A673 (cell line): ENCODE data around the gene C9orf50. TPM values are rescaled to one million over a fixed set of nuclear protein-coding genes. Genes with fewer than 3 reads are reported as not detected.
"Not testable (repeated sequence)": the region's sequence is repeated elsewhere in the genome, so short reads cannot be mapped to it uniquely, and the experiment has no call there.

ENCODE experiments used
- BruUV-seq: library from RNA; stranded (reverse); fragments of 400-500 nt; replicated peaks from 2 replicates; lab custom pipeline; 2021; lab: Mats Ljungman, UMichigan
- CTCF ChIA-PET: fragments of 300-600 bp; sonication (Branson Sonifier 250); formaldehyde crosslinking; loops from one replicate; lab custom pipeline; 2022; ENCODE audit warnings: antibody characterized with exemption; lab: Charles Lee
- POLR2A ChIA-PET: fragments of 300-600 bp; sonication (Branson Sonifier 250); formaldehyde crosslinking; loops from one replicate; lab custom pipeline; 2022; ENCODE audit warnings: antibody characterized with exemption; ENCODE audit not compliant: low non-redundant PET; lab: Charles Lee
- DNase-seq: peaks from one replicate; pipeline ENCODE4 v3.0.0-alpha.2; 2015; ENCODE audit warnings: low spot score
- H3K27ac ChIP-seq: fragments of 200-600 bp; sonication (generic); 2 replicates; pipeline ENCODE4 v1.5.1; 2016; ENCODE audit warnings: mixed run types, low read depth, mild to moderate bottlenecking, mixed read lengths, antibody characterized with exemption, low read length; ENCODE audit not compliant: poor library complexity, severe bottlenecking
- H3K27me3 ChIP-seq: fragments of 200-600 bp; sonication (generic); replicated peaks from 2 replicates; pipeline ENCODE4 v1.6.1; 2017; ENCODE audit warnings: mixed run types, low read depth, mild to moderate bottlenecking, mixed read lengths, antibody characterized with exemption, low read length; ENCODE audit not compliant: insufficient read depth, poor library complexity
- H3K36me3 ChIP-seq: fragments of 200-600 bp; sonication (generic); 2 replicates; pipeline ENCODE4 v1.6.1; 2016; ENCODE audit warnings: mixed run types, mild to moderate bottlenecking, mixed read lengths, antibody characterized with exemption, low read length; ENCODE audit not compliant: insufficient read depth, poor library complexity, severe bottlenecking
- H3K4me1 ChIP-seq: fragments of 200-600 bp; sonication (generic); 2 replicates; pipeline ENCODE4 v1.6.1; 2017; ENCODE audit warnings: mixed run types, mild to moderate bottlenecking, mixed read lengths, antibody characterized with exemption, low read length; ENCODE audit not compliant: insufficient read depth, poor library complexity, severe bottlenecking
- H3K4me3 ChIP-seq: fragments of 200-600 bp; sonication (generic); 2 replicates; pipeline ENCODE4 v1.5.1; 2016; ENCODE audit warnings: low read depth, mixed run types, mild to moderate bottlenecking, mixed read lengths, low read length; ENCODE audit not compliant: poor library complexity, severe bottlenecking
- H3K9me3 ChIP-seq: fragments of 200-600 bp; sonication (generic); 2 replicates; pipeline ENCODE4 v1.6.1; 2016; ENCODE audit warnings: mixed run types, low read depth, mild to moderate bottlenecking, mixed read lengths, antibody characterized with exemption, low read length; ENCODE audit not compliant: poor library complexity, severe bottlenecking
- EZH2 ChIP-seq: fragments of 200-600 bp; sonication (generic); IDR thresholded peaks from 2 replicates; pipeline ENCODE4 v1.6.1; 2017; ENCODE audit warnings: borderline replicate concordance, low read depth, mild to moderate bottlenecking, mixed read lengths, antibody characterized with exemption, low read length; ENCODE audit not compliant: poor library complexity, severe bottlenecking
- intact Hi-C: fragments of 100-400 bp; cut with micrococcal nuclease; formaldehyde crosslinking; loops from one replicate; pipeline ENCODE4 v1.10.0; 2022; ENCODE audit not compliant: unreplicated experiment
- total RNA-seq: library from RNA; stranded (reverse); gene quantifications from 2 replicates; pipeline ENCODE4 v1.2.3, GENCODE V29; 2021
- TF ChIP-seq, protein P1 (sequence below): fragments of 300-800, 200-600 bp; sonication (generic); conservative IDR thresholded peaks from 2 replicates; pipeline ENCODE4 v1.5.1; 2017; ENCODE audit warnings: low read depth, mild to moderate bottlenecking, antibody characterized with exemption, low read length, moderate library complexity, mixed read lengths

The C9orf50 gene
- total RNA-seq, 1 experiment from 2014 or later, result not detected

DNA sequence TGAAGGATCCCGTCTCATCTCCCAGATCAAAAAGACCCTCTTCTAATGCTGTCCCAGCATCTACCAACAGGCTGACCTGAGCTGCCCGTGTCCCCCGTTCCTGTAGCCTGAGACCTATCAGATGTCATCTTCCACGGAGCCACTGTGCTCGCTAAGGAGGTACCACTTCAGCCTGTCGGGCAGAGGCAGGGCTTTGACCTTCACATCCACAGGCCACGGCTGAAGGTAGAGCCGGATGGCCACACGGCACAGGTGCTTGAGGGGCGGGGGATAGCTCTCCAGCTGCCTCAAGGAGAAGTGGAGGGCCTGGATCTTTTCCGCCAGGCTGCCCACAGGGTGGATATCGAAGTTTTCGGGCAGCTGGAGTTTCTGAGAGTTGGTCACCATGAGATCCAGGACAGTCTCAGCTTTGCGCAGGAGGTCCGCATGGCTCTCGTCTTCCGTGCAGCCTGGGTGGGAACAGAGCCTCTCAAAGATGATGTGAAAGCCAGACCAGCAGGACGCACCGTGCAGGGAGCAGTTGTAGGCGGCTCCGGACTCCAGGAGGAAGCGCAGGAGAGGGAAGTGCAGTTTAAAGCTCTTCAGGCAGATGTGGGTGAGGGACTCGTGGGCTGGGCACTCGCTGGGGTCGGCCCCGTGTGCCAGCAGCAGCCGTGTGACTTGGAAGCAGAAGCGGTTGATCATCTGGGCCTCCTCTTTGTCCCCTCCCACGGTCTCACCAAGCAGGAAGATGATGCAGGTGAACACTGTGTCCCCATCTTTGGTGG is 17.0 kb upstream of the C9orf50 start:
- no TSS peak for BruUV-seq
- CTCF ChIA-PET, result no interaction called here
- DNase-seq, result no peak
- no peak overlapping the region for H3K4me3 ChIP-seq
- TF ChIP-seq EZH2, result no peak
- TF ChIP-seq, protein P1, sequence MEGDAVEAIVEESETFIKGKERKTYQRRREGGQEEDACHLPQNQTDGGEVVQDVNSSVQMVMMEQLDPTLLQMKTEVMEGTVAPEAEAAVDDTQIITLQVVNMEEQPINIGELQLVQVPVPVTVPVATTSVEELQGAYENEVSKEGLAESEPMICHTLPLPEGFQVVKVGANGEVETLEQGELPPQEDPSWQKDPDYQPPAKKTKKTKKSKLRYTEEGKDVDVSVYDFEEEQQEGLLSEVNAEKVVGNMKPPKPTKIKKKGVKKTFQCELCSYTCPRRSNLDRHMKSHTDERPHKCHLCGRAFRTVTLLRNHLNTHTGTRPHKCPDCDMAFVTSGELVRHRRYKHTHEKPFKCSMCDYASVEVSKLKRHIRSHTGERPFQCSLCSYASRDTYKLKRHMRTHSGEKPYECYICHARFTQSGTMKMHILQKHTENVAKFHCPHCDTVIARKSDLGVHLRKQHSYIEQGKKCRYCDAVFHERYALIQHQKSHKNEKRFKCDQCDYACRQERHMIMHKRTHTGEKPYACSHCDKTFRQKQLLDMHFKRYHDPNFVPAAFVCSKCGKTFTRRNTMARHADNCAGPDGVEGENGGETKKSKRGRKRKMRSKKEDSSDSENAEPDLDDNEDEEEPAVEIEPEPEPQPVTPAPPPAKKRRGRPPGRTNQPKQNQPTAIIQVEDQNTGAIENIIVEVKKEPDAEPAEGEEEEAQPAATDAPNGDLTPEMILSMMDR, result no peak
- POLR2A ChIA-PET, result no interaction called here
- H3K27ac ChIP-seq, result peak overlapping the region; percentile 23
- intact Hi-C loops, result no loop called here
- peaks cover 56% of the 10 kb centered on the region for H3K36me3 ChIP-seq
- no peaks in the 10 kb centered on the region for H3K27me3 ChIP-seq
- no peaks in the 10 kb centered on the region for H3K9me3 ChIP-seq
- peaks cover 14% of the 10 kb centered on the region for H3K4me1 ChIP-seq

DNA sequence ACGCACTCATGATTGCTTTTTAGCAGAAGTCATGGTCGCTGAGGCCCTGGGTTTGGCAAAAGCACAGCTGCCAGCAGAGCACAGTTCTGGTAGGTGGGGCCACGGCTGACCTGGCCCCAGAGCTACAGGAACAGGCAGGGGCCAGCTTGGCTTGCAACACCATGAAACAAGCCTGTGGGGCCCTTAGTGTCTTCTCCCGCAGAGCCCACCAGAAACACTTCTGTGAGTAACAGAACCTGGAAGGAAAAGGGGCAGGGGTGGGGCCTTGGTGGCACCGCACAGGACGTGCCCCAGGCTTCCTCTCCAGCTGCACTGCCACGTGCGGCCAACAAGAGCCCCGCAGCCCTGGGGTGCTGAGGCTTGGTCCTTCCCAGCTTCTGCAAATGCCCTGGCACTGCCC is 16.2 kb upstream of the C9orf50 start:
- no TSS peak for BruUV-seq
- Histone ChIP-seq H3K27me3 (no peaks in the 10 kb centered on the region), H3K9me3 (no peaks in the 10 kb centered on the region), H3K4me3 (no peak overlapping the region), H3K36me3 (peaks cover 59% of the 10 kb centered on the region), H3K4me1 (peaks cover 14% of the 10 kb centered on the region), H3K27ac (peak overlapping the region; percentile 23)
- POLR2A ChIA-PET, result no interaction called here
- CTCF ChIA-PET, result interaction anchor here (0.9 kb wide), 1 partner anchor 13 kb away, joined by 3 read pairs; no protein-coding TSS in a partner anchor
- DNase-seq, result no peak
- no peak for TF ChIP-seq EZH2
- TF ChIP-seq, protein P1, result no peak
- intact Hi-C loops, result no loop called here

DNA sequence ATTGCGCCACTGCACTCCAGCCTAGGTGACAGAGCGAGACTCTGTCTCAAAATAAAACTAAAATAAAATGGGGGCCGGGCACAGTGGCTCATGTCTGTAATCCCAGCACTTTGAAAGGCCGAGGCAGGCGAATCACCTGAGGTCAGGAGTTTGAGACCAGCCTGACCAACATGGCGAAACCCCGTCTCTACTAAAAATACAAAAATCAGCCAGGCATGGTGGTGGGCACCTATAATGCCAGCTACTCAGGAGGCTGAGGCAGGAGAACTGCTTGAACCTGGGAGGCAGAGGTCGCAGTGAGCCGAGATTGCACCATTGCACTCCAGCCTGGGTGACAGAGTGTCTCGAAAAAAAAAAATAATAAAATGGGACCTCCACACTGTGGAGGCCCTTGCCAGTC is 15.4 kb upstream of the C9orf50 start:
- BruUV-seq, H3K27me3 ChIP-seq, H3K9me3 ChIP-seq, H3K27ac ChIP-seq, H3K4me3 ChIP-seq, intact Hi-C loops, POLR2A ChIA-PET, DNase-seq: not testable (repeated sequence)
- Histone ChIP-seq H3K4me1 (peaks cover 14% of the 10 kb centered on the region), H3K36me3 (peaks cover 59% of the 10 kb centered on the region)
- CTCF ChIA-PET, result interaction anchor here (0.9 kb wide), 1 partner anchor 12 kb away, joined by 3 read pairs; no protein-coding TSS in a partner anchor
